HG02970 (cell line): ENCODE results near the gene FAM90A1.
"Not testable (repeated sequence)": the region's sequence is repeated elsewhere in the genome, so short reads cannot be mapped to it uniquely, and the experiment has no call there.

Experiments used
- ATAC-seq: cut with Tn5 transposase; IDR thresholded peaks from one replicate; pipeline ENCODE4 v1.9.1; 2021; ENCODE audit warnings: mild to moderate bottlenecking, moderate library complexity, moderate number of reproducible peaks; ENCODE audit not compliant: unreplicated experiment, low FRiP score

The FAM90A1 gene

GRCh38 chr12:8179989-8180585 is 47.3 kb downstream of the FAM90A1 start:
- ATAC-seq = not testable (repeated sequence)

GRCh38 chr12:8172911-8173310 is 54.5 kb downstream of the FAM90A1 start:
- not testable (repeated sequence) for ATAC-seq
